GM19467 (cell line): Measurements from ENCODE around the gene TCN2.
"Not testable (repeated sequence)": the region's sequence is repeated elsewhere in the genome, so short reads cannot be mapped to it uniquely, and the experiment has no call there.

Experiments used
- ATAC-seq: cut with Tn5 transposase; IDR thresholded peaks from one replicate; pipeline ENCODE4 v1.9.1; 2021; ENCODE audit warnings: mild to moderate bottlenecking, moderate library complexity; ENCODE audit not compliant: unreplicated experiment

Gene TCN2

GRCh38 chr22:30575859-30576258 lies 31.1 kb upstream of the TCN2 start:
- no peak for ATAC-seq

GRCh38 chr22:30578481-30578880 lies 28.5 kb upstream of the TCN2 start:
- no peak for ATAC-seq

DNA sequence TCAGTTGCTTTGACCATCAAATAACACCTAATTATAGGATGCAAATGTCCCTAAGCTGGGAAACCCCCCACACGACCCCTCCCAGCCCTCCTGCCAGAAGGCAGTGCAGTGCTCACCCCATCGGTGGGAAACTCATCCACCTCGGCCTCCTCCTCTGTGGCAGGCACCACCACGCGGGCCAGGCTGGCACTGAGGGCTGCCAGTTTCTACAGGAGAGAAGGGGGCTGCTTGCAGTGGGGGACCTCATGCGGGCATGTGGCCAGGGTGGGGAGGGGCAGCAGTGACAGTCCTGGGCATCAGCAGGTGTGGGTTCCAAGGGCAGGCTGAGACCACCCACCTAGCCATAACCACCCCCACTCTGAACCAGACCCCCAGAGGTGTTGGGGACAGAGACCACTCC lies 26.1 kb upstream of the TCN2 start:
- no peak for ATAC-seq

DNA sequence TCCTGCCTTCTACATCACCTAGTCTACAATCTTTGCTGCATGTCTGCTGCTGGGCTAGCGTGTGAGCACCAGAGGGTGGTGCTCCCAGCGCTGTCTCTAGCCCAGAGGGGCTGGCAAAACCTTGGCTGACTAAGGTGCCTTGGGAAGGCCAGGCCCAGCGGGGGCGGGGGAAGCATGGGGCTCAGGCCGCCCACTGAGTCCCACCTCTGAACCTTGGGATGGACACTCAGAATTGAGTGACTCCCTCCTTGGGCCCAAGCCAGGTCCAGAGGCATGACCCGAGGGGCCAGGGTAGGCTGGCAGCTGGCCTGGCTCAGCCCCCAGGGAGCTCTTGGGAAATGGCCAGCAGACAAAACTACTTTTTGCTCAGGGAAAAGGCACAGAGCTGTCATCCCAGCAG lies 24.9 kb upstream of the TCN2 start:
- no peak for ATAC-seq

- ATAC-seq, result no peak
These were observed 24.0 kb upstream of the TCN2 start for GRCh38 chr22:30582788-30583545.

DNA sequence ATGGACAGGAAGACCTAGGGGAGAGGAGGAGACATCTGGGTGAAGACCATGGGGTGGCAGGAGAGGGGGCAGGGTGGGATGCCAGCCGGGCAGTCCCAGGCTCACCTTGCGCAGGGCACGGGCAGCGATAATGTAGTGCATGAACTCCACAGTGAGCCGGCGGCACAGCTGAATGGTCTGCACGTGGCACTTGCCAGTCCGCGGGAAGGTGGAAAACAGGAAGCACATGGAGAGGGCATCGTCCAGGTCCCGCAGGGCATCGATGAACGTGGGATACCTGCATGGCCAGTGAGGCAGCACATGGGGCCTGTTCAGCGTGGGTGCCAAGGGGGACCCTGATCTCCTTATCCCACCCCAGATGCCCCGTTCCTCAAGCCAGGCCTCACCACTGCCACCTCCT lies 22.5 kb upstream of the TCN2 start:
- ATAC-seq, result no peak

- no peak for ATAC-seq
These were observed 20.6 kb upstream of the TCN2 start for GRCh38 chr22:30586414-30586813.

GRCh38 chr22:30591191-30591587 lies 15.8 kb upstream of the TCN2 start:
- ATAC-seq, result no peak

DNA sequence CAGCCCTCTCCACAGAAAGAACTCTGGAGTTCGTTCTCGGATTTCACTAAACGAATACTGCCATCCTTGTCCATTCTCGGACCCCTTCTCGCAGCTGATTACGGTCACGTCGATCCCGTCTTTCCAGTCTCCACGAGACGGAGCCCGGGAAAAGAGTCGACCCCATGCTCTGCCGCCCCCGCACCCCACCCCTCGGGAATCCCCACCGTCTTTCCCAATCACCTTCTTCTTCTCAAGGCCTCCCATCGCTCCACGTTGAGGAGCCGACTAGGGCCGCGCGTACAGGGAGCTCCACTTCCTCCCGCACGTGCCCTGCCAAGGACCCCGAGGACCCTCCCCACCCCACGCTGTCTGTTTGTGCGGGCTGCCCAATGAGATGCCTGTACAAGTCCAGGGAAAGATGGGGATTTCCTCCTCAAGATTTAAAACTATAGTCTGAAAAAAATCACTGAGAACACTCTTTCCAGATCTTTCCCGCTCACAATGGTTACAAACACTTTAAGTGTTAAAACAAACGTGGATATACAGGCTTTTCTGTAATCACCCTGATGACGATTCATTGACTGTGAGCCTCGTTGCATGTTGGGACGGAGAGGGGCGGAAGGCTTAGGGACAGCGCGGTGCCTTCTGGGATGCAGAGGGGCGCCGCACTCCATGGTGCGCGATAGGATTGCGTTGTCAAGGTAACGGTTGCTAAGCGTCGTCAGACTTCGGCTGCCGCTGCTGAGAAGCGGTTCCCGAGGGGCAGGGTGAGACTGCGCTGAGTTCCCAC lies 15.2 kb upstream of the TCN2 start, which contains the start of gene PES1:
Gene PES1 (minus strand): TSS at position 323 of the 772 bp plus-strand sequence. CDS start 77 bp downstream, at position 246.
- ATAC-seq, result peak; percentile 92

GRCh38 chr22:30592360-30592713 lies 14.6 kb upstream of the TCN2 start:
- ATAC-seq, result not testable (repeated sequence)

DNA sequence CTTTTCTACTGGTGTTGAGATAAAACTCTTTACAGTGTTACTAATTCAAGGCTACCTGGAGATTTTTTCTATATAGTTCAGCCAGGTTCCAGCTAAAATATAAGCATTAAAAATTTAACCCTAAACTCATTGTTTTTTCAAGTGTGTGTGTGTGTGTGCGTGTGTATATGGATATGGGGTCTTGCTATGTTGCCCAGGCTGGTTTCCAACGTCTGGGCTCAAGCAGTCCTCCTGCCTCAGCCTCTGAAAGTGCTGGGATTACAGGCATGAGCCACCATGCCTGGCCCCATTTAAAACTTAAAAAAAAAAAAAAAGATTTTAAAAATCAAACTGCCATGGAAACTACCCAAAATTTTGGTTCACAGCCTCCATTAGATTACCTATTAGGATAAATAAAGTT lies 10.8 kb upstream of the TCN2 start:
- no peak for ATAC-seq

- ATAC-seq, result no peak
These were observed 10.1 kb upstream of the TCN2 start for GRCh38 chr22:30596886-30597285.

GRCh38 chr22:30598986-30599385 lies 8.0 kb upstream of the TCN2 start:
- no peak for ATAC-seq

DNA sequence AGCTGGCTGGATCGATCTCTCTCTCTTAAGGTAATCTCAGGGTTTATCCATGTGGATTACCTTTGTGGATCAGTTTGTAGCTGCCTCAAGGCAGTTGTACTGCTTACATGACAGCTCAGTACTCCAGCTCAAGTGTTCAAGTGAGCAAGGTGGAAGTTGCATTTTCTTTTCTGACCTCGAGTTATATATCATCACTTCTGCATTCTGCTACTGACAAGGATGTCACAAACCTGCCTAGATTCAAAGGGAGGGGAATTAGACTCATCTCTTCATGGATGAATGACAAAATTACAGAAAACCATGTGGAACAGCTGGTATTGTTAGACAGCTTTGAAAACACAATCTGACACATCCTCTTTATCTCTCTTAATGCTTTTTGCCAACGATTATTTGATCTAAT lies 6.1 kb upstream of the TCN2 start:
- ATAC-seq, result no peak

GRCh38 chr22:30601464-30601863 lies 5.5 kb upstream of the TCN2 start:
- ATAC-seq, result no peak

DNA sequence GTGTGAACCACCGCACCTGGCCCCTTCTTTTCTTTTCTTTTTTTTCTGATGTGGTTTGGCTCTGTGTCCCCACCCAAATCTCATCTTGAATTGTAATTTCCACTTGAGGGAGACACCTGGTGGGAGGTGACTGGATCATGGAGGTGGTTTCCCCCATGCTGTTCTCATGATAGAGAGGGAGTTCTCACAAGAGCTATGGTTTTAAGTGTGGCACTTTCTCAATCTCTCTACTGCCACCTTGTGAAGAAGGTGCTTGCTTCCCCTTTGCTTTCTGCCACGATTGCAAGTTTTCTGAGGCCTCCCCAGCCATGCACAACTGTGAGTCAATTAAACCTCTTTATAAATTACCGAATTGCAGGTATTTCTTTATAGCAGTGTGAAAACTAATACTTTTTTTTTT lies 4.9 kb upstream of the TCN2 start:
- no peak for ATAC-seq

- no peak for ATAC-seq
These were observed 3.2 kb upstream of the TCN2 start for GRCh38 chr22:30603801-30604200.

GRCh38 chr22:30604723-30605122 lies 2.3 kb upstream of the TCN2 start:
- no peak for ATAC-seq

DNA sequence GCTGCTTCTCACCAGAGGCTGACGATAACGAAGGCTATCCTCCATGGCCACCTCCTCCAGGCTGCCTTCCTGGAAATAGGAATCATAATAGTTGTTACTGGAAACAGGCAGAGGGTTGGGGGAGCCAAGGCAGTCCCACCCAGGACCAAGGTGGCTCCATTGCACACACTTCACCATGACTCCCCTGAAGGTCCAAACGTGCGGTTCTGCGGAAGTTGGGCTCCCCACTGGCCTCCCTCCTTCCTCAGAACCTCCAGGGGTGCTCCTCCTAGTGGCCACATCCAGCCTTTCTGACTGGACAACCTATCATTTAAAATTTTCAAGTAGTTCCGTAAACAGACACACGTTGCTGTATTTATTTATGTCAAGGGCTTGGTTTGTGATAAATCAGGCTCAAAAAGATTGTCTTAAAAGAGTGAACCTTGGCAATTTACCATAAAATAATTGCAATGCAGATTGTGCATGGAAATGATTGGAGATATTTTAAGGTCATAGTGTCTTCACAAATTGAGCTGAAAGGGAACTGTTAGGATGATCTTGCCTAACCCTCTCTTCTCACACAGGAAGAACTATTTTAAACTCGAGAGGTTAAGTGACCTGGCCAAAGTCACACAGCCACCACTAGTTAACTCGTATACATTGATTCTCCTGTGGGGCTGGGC lies 1.4 kb upstream of the TCN2 start:
- no peak for ATAC-seq

- no peak for ATAC-seq
These were observed 441 bp downstream of the TCN2 start for GRCh38 chr22:30607300-30607930.

DNA sequence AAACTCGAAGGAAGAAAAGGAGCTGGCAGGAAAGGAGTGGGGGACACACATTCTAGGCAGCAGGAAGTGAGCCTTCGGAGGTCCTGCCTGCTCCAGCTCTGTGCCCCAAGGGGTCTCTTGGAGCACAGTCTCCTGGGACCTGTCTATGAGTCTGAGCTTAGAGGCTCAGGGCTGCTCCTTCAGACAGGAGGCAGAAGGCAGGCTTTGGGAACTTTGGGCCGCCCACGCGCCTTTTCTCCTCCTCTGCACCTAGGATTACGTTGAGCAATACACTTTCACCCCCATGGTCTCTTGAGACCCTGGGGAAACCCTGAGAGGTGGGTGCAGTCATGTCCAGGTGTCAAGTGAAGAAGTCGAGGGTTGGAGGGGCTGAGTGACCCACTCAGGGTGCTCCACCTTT lies 965 bp downstream of the TCN2 start:
- no peak for ATAC-seq
